ENCODE measurements around the gene COA1. TPM values are rescaled to one million over a fixed set of nuclear protein-coding genes. Genes with fewer than 3 reads are reported as not detected.
"Not testable (repeated sequence)": the region's sequence is repeated elsewhere in the genome, so short reads cannot be mapped to it uniquely, and the experiment has no call there.

COA1 gene
- total RNA-seq, 1 experiment from 2014 or later = 65.5 TPM

DNA sequence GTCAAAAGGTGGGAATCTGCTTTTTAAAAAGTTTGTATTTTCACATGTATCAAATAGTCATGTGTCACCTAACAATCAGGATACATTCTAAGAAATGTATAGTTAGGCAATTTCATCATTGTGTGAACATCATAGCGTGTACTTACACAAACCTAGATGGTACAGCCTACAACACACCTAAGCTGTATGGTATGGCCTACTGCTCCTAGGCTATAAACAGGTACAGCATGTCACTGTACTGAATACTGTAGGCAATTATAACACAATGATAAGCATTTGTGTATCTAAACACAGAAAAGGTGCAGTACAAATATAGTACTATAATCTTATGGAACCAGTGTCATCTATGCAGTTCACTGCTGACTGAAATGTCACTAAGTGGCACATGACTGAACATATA lies 17.8 kb downstream of the COA1 start:
- in situ Hi-C loops (cut with HindIII; ENCODE audit: low pct_unique_long_range_greater_than_20kb, low sequenced_read_pairs) = loop anchor here (25.0 kb wide), 1 partner anchor 124 kb away; the partner anchor contains the start of gene STK17A
- intact Hi-C loops (cut with micrococcal nuclease; ENCODE audit: unreplicated experiment) = no loop called here
- H3K27me3 ChIP-seq (ENCODE audit: control insufficient read depth, insufficient read depth, low read length) = no peaks in the 10 kb centered on the region
- no peak overlapping the region for H3K4me3 ChIP-seq (ENCODE audit: low read depth in 2 of 2, low read length in 2 of 2)
- no peak overlapping the region for H3K27ac ChIP-seq (ENCODE audit: low read length)
- no TSS peak for BruUV-seq (replicated peaks)
- peaks cover 9% of the 10 kb centered on the region; the same call in 1 of the 2 replicates for H3K9me3 ChIP-seq (ENCODE audit: control insufficient read depth, insufficient read depth, low read depth, low read length)
- DNase-seq (ENCODE audit: low read depth, low spot score) = no peak
- no peaks in the 10 kb centered on the region for H3K36me3 ChIP-seq (ENCODE audit: control insufficient read depth, insufficient read depth, low read length)
- POLR2A ChIA-PET = no interaction called here
- no peak for TF ChIP-seq TCF7L2 (IDR thresholded peaks at IDR 0.05; ENCODE audit: low read depth, low read length)
- CTCF ChIA-PET = interaction anchor here (0.7 kb wide), 1 partner anchor 255 kb away, joined by 3 read pairs; no protein-coding TSS in a partner anchor
- no peak for ATAC-seq
- no peaks in the 10 kb centered on the region for H3K4me1 ChIP-seq (ENCODE audit: control insufficient read depth, insufficient read depth, low read length)

DNA sequence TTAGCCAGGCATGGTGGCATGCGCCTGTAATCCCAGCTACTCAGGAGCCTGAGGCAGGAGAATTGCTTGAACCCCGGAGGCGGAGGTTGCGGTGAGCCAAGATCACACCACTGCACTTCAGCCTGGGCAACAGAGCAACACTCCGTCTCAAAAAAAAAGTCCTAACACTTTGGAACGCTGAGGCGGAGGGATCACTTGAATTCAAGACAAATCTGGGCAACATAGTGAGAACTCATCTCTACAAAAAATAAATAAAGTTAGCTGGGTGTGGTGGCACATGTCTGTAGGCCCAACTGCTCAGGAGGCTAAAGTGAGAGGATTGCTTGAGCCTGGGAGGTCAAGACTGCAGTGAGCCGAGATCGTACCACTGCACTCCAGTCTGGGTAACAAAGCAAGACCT lies 21.3 kb downstream of the COA1 start:
- in situ Hi-C loops (cut with HindIII; ENCODE audit: low pct_unique_long_range_greater_than_20kb, low sequenced_read_pairs) = loop anchor here (25.0 kb wide), 1 partner anchor 121 kb away; the partner anchor contains the start of gene STK17A
- H3K4me3 ChIP-seq (ENCODE audit: low read depth in 2 of 2, low read length in 2 of 2); CTCF ChIA-PET; H3K36me3 ChIP-seq (ENCODE audit: control insufficient read depth, insufficient read depth, low read length); BruUV-seq (replicated peaks); H3K9me3 ChIP-seq (ENCODE audit: control insufficient read depth, insufficient read depth, low read depth, low read length); H3K27ac ChIP-seq (ENCODE audit: low read length); H3K4me1 ChIP-seq (ENCODE audit: control insufficient read depth, insufficient read depth, low read length); H3K27me3 ChIP-seq (ENCODE audit: control insufficient read depth, insufficient read depth, low read length); POLR2A ChIA-PET; intact Hi-C loops (cut with micrococcal nuclease; ENCODE audit: unreplicated experiment); ATAC-seq; DNase-seq (ENCODE audit: low read depth, low spot score): not testable (repeated sequence)

DNA sequence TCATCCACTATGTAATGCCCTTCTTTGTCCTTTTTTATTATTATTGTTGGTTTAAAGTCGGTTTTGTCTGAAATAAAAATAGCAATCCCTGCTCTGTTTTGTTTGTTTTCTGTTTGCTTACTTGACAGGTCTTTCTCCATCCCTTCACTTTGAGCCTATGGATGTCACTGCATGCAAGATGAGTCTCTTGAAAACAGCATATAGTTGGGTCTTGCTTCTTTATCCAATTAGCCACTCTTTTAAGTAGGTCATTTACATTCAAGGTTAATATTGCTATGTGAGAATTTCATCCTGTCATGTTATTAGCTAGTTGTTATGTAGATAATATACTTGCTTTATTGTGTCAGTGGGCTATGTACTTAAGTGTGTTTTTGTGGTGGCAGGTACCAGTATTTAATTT lies 25.8 kb downstream of the COA1 start:
- CTCF ChIA-PET = interaction anchor here (1.4 kb wide), 1 partner anchor 121 kb away, joined by 7 read pairs; the partner anchor contains the start of gene STK17A
- Histone ChIP-seq H3K36me3 (ENCODE audit: control insufficient read depth, insufficient read depth, low read length) (no peaks in the 10 kb centered on the region), H3K4me1 (ENCODE audit: control insufficient read depth, insufficient read depth, low read length) (no peaks in the 10 kb centered on the region), H3K4me3 (ENCODE audit: low read depth in 2 of 2, low read length in 2 of 2) (no peak overlapping the region), H3K9me3 (ENCODE audit: control insufficient read depth, insufficient read depth, low read depth, low read length) (peaks cover 4% of the 10 kb centered on the region; the same call in 1 of the 2 replicates), H3K27me3 (ENCODE audit: control insufficient read depth, insufficient read depth, low read length) (no peaks in the 10 kb centered on the region), H3K27ac (ENCODE audit: low read length) (no peak overlapping the region)
- TF ChIP-seq, protein P1, sequence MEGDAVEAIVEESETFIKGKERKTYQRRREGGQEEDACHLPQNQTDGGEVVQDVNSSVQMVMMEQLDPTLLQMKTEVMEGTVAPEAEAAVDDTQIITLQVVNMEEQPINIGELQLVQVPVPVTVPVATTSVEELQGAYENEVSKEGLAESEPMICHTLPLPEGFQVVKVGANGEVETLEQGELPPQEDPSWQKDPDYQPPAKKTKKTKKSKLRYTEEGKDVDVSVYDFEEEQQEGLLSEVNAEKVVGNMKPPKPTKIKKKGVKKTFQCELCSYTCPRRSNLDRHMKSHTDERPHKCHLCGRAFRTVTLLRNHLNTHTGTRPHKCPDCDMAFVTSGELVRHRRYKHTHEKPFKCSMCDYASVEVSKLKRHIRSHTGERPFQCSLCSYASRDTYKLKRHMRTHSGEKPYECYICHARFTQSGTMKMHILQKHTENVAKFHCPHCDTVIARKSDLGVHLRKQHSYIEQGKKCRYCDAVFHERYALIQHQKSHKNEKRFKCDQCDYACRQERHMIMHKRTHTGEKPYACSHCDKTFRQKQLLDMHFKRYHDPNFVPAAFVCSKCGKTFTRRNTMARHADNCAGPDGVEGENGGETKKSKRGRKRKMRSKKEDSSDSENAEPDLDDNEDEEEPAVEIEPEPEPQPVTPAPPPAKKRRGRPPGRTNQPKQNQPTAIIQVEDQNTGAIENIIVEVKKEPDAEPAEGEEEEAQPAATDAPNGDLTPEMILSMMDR (IDR thresholded peaks at IDR 0.05) = no peak
- TF ChIP-seq POLR2AphosphoS5 (IDR thresholded peaks at IDR 0.05; ENCODE audit: low read depth, low read length) (no peak), TCF7L2 (IDR thresholded peaks at IDR 0.05; ENCODE audit: low read depth, low read length) (no peak), SIN3A (IDR thresholded peaks at IDR 0.05; ENCODE audit: borderline replicate concordance, insufficient read depth, low read depth, low read length) (no peak)
- TF ChIP-seq, protein P2, sequence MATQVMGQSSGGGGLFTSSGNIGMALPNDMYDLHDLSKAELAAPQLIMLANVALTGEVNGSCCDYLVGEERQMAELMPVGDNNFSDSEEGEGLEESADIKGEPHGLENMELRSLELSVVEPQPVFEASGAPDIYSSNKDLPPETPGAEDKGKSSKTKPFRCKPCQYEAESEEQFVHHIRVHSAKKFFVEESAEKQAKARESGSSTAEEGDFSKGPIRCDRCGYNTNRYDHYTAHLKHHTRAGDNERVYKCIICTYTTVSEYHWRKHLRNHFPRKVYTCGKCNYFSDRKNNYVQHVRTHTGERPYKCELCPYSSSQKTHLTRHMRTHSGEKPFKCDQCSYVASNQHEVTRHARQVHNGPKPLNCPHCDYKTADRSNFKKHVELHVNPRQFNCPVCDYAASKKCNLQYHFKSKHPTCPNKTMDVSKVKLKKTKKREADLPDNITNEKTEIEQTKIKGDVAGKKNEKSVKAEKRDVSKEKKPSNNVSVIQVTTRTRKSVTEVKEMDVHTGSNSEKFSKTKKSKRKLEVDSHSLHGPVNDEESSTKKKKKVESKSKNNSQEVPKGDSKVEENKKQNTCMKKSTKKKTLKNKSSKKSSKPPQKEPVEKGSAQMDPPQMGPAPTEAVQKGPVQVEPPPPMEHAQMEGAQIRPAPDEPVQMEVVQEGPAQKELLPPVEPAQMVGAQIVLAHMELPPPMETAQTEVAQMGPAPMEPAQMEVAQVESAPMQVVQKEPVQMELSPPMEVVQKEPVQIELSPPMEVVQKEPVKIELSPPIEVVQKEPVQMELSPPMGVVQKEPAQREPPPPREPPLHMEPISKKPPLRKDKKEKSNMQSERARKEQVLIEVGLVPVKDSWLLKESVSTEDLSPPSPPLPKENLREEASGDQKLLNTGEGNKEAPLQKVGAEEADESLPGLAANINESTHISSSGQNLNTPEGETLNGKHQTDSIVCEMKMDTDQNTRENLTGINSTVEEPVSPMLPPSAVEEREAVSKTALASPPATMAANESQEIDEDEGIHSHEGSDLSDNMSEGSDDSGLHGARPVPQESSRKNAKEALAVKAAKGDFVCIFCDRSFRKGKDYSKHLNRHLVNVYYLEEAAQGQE (IDR thresholded peaks at IDR 0.05; ENCODE audit: insufficient read depth in 1 of 2, low read depth in 2 of 2, low read length in 1 of 2) = no peak
- ATAC-seq = no peak
- in situ Hi-C loops (cut with HindIII; ENCODE audit: low pct_unique_long_range_greater_than_20kb, low sequenced_read_pairs) = loop anchor here (25.0 kb wide), 1 partner anchor 116 kb away; the partner anchor contains the start of gene STK17A
- POLR2A ChIA-PET = no interaction called here
- intact Hi-C loops (cut with micrococcal nuclease; ENCODE audit: unreplicated experiment) = no loop called here
- no TSS peak for BruUV-seq (replicated peaks)
- DNase-seq (ENCODE audit: low read depth, low spot score) = no peak
